Measurements from ENCODE around the gene OR11G2.

GRCh38 chr14:20247646-20248246, 57.0 kb downstream of the OR11G2 start:
- peak; percentile 76 for TF ChIP-seq CTCF (conservative IDR thresholded peaks at IDR 0.05; ENCODE audit: low read length)
- TF ChIP-seq EZH2phosphoT487 (IDR thresholded peaks at IDR 0.05; ENCODE audit: borderline replicate concordance, low read depth, low read length) = no peak
